ENCODE results near the gene NOC2L.
"Not testable (repeated sequence)": the region's sequence is repeated elsewhere in the genome, so short reads cannot be mapped to it uniquely, and the experiment has no call there.

Gene NOC2L

DNA sequence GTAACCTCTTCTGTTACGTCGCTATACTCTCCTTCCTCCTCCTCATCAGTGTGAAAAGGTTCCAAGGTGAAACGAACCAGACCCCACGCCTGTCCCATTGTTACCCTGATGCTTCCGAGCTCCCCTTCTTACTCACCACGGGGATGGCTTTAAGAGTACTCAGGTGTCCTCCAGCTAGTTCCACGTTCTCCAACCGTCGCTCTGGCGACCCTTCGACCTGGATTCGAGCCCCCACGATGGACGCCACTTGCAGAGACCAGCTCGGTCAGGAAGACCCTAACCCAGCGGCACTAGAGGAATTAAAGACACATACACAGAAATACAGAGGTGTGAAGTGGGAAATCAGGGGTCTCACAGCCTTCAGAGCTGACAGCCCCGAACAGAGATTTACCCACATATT lies 61.1 kb downstream of the NOC2L start:
- not testable (repeated sequence) for DNase-seq

DNA sequence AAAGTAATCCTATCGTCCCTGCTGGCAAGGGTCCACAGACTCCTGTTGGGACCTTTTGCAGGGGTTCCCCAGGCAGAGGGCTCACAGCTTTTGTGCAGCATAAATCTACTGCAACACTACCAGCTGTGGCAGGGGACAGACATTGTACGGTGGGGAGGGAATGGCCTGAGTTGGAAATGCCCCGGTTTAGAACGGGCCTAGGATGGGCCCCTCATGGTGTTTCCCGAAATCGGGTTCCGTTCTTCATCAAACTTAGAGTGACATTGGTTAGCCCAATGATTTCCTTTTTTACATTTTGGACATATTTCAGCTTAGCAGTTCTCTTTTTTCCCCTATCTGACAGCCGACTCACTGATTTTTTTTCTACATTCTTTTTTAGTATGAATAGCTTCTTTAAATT lies 61.8 kb downstream of the NOC2L start:
- no peak for DNase-seq

All from CD4-positive, alpha-beta T cell treated with Interleukin-17A for 4 hours (primary cell).